ENCODE results near the gene UGGT1. TPM values are rescaled to one million over a fixed set of nuclear protein-coding genes. Genes with fewer than 3 reads are reported as not detected.
A peak's percentile ranks its signal among the peaks of the same experiment; 100 is the strongest.

Gene UGGT1
- total RNA-seq, 1 donor from 2014 or later, result 82.2 TPM

DNA sequence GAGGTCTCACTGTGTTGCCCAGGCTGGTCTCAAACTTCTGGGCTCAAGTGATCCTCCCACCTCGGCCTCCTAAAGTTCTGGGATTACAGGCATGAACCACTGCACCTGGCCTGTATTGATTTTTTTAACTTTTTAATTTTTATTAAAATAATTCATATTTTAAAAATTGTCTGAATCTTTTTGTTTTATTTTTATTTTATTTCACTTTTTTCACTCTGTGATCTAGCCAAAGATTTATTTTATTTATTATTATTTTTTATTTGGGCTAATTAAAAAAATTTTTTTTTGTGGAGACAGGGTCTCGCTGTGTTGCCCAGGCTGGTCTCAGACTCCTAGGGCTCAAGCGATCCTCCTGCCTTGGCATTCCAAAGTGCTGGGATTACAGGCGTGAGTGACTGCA is 14.1 kb downstream of the UGGT1 start:
- DNase-seq (ENCODE audit: low read depth, low spot score), result no peak

DNA sequence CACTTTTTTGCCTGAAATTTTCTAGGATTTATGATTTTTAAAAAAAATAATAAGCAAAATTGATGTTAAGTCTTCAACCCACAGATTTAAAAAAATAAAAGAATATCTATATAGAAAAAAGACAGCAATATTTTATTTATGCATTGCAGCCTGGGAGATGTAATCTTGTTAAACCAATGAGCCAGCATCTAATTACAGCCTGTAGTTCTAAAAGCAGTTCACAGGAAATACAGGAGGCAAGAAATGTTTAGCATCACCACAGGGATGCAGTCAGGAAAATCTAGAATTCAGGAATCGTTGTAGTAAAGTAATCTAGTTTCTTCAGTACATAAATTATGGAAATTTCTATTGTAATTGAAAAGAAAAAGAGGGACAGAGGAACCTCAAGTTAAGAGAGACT is 17.2 kb downstream of the UGGT1 start:
- DNase-seq (ENCODE audit: low read depth, low spot score), result no peak

DNA sequence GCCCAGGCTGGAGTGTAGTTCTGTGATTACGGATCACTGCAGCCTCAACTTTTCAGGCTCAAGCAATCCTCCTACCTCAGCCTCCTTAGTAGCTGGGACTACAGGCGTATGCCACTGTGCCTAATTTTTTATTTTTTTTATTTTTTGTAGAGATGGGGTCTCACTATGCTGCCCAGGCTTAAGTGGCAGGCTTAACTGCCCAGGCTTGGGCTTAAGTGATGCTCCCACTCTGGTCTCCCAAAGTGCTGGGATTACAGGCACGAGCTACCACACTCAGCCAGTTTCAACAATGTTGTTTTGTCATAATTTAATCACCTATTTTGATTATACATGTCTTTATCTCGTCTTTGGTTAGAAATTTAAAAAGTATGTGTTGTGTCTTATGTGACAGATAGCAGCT is 18.2 kb downstream of the UGGT1 start:
- DNase-seq (ENCODE audit: low read depth, low spot score), result no peak

DNA sequence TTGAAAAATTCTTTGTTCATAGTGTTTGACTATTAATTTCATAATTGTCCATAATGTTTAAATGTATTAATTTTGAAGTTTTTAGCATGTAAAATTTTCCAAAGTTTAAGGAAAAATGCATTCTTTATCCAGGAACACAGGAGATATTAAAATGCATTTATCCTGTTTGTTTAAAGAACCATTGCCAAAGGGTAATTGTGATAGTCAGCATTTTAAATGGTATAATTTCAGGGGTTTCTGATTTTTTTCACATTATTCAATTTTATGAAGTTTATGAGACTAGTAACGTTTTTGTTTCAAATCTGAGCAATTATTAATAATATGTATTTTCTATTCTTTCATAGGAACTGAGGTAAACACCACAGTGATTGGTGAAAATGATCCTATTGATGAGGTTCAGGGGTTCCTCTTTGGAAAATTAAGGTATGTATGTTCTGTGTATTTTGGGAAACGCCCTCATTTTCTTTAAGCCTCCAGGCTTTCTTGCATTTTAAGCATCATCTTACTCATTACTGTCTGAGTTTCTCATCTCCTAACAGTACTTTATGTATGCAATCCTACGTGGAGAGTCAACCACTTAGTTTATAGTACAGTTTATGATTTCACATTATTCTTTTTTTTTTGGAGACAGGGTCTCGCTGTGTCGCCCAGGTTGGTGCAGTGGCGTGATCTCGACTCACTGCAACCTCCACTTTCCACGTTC is 25.1 kb downstream of the UGGT1 start:
- no peak for DNase-seq (ENCODE audit: low read depth, low spot score)

DNA sequence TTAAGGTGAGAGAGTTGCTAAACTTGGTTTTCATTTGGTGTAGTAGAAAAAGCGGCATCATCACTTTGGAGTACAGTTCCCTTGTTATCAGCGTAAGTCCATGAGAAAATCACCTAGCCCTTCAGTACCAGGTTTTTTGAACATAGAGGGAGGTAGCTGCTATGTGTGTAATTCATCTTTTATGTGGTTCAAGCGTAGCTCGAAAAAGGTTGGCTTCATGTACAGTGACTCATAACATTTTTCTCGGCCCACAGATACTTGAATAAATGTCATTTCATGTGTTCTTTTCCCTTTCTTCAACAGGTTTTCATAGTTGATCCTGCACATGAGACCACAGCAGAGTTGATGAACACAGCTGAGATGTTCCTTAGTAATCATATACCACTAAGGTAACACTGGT is 43.6 kb downstream of the UGGT1 start:
- no peak for DNase-seq (ENCODE audit: low read depth, low spot score)

DNA sequence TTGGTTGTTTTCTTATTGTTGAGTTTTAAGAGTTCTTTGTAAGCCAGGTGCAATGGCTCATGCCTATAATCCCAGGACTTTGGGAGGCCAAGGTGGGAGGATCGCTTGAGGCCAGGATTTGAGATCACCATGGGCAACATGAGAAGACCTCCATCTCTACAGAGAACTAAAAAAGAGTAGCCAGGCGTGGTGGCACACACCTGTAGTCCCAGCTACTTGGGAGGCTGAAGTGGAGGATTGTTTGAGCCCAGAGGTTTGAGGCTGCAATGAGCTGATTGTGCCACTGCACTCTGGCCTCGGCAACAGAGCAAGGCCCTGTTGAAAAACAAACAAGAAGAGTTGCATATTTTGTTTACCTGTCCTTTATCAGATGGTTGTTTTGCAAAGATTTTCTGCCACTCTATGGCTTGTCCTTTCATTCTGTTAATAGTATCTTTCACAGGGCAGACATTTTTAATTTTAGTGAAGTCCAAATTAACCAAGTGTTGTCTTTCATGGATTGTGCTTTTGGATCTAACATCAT is 46.2 kb downstream of the UGGT1 start:
- no peak for DNase-seq (ENCODE audit: low read depth, low spot score)

DNA sequence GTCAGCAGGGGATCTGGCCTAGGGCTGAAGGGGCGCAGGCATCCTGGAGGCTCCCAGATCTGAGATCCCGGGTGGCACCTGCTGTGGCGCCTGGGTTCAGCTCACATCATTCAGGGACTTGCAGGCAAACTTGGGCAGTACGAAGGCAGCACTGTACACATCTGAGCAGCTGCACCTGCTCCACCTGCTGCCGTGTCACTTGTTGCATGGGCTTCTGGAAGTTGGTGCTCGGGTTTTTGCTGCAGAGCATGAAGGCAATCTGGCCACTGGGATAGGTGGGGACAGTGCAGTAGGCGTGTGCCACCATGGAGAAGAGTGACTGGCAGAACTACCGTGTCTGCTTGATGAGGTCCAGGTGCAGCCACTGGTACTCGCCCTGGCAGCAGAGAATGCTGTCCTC is 48.6 kb downstream of the UGGT1 start:
- DNase-seq (ENCODE audit: low read depth, low spot score), result no peak

DNA sequence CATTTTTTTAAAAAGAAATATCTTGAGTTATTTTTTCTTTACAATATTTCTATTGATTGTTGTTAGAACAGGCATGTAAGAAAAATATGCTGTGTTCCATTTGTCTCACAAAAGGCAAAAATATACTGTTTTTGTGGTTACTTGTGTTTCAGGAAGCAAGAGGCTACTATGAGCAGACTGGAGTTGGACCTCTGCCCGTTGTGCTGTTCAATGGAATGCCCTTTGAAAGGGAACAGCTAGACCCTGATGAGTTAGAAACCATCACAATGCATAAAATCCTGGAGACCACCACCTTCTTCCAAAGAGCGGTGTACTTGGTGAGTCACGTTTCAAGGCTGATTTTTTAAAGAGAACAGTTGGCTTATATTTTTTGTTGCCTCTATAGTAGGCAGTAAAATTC is 54.7 kb downstream of the UGGT1 start:
- DNase-seq (ENCODE audit: low read depth, low spot score), result peak; percentile 22

DNA sequence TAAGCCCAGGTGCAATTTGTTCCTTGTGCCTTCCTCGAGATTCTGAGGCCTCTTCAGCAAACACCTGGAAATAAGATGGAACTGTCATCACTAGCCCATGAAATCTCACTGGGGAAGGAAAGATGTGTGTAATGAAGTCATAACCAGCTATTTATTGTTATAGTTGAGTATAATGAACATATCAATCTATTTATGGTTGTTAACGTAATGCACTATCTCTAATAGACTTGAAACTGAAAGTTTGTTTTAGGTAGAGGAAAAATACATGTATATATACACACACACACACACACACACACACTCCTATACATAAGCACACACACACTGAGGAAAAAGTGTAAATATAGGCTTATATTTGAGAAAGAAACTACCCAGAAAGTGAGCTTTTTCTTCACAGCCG is 62.8 kb downstream of the UGGT1 start:
- no peak for DNase-seq (ENCODE audit: low read depth, low spot score)

DNA sequence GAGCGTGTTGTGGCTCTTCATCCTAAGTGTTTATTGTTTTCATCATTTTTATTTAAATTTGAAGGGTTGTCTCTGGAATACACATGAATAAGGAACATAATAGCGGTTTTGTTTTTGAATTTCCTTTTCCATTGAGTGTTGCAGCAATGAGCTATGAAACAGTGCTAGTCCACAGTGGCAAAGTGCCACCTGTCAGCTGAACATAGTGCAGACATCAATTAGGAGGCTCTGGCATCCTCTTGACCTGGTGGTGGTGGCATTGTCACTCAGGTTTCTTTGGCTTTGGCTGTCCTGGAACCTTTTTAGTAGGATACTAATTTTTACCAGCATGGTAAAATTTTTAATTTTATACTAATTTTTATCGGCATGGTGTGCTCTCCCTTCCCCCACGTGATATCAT is 63.2 kb downstream of the UGGT1 start:
- no peak for DNase-seq (ENCODE audit: low read depth, low spot score)

DNA sequence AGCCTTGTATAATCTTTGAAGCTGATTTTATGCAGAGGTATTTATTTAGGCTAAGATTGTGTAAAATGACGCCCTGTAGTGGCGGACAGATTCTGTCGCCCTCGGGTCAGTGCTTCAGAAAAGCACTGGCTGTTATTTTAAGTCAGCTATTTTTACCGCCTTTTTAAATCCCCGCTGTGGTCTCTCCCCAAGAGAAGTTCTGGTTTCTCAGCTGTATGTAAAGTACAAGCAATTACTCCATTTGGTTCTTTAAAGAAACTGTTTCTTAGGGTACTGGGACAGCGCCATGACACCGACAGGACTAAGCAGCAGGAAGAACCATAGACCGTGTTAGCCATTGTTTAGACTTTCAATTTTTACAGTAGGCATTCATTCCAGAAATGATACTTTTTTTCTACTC is 65.0 kb downstream of the UGGT1 start:
- DNase-seq (ENCODE audit: low read depth, low spot score), result no peak

DNA sequence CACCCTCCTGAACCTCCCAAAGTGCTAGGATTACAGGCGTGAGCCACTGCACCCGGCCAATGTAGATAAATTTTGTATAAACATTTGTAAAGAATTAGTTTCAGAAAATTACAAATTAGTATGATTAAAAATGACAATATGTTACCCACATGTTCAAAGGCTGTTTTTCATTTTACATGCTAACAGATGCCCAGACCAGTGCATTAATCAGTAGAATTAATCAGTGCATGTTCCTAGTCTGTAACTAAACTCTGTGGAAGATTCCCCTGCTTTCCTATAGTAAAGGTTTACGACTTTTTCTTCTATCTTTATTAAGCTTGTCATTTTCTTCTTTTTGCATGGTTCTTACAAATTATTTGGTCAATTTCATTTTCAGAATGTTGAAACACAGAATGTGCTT is 65.8 kb downstream of the UGGT1 start:
- DNase-seq (ENCODE audit: low read depth, low spot score), result no peak

DNA sequence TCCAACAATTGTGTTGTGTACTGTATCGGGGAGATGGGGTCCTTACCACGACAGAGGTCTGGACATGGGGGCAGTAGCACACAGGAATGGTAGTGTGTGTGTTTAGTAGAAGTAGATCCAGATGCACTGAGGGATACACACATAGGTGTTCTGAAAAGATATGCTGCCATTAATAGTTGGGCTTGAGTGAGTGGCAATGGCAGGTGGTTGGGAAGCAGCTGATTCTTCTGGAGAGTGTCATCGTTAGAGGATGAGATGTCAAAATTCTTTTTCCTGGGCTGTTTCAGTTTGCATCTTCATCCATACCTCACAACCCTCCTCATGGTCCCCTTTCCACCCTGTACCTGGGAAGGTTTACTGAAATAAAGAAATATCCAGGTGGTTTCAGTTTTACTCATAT is 66.6 kb downstream of the UGGT1 start:
- DNase-seq (ENCODE audit: low read depth, low spot score), result no peak

DNA sequence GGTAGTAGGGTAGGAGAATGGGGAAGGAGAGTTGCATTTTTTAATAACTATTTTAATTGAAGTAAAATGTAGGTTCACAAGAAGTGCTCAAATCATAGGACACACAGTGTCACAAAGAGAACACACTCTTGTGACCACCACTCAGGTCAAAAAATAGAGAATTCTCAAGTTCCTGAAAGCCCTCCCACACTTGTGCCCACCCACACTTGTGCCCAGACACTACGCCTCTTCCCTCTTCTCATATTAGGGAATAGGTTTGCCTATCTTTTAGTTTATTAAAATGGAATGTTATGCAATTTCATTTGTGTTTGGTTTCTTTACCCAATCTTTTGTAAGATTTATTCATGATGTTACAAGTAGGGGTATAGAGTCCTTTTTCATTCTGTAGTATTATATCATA is 67.2 kb downstream of the UGGT1 start:
- DNase-seq (ENCODE audit: low read depth, low spot score), result no peak

DNA sequence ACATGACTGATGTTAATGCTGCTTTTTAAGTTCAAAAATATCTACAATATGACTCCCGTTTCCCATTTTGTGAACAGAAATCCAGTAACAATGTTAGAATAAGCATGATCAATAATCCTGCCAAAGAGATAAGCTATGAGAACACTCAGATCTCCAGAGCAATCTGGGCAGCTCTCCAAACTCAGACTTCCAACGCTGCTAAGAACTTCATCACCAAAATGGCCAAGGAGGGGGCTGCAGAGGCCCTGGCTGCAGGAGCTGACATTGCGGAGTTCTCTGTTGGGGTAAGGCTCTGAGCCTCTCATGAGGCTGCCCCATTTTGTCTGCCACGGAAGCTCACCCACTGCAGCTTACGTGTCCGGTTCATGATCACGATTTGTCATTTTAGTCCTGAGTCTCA is 68.4 kb downstream of the UGGT1 start:
- no peak for DNase-seq (ENCODE audit: low read depth, low spot score)

DNA sequence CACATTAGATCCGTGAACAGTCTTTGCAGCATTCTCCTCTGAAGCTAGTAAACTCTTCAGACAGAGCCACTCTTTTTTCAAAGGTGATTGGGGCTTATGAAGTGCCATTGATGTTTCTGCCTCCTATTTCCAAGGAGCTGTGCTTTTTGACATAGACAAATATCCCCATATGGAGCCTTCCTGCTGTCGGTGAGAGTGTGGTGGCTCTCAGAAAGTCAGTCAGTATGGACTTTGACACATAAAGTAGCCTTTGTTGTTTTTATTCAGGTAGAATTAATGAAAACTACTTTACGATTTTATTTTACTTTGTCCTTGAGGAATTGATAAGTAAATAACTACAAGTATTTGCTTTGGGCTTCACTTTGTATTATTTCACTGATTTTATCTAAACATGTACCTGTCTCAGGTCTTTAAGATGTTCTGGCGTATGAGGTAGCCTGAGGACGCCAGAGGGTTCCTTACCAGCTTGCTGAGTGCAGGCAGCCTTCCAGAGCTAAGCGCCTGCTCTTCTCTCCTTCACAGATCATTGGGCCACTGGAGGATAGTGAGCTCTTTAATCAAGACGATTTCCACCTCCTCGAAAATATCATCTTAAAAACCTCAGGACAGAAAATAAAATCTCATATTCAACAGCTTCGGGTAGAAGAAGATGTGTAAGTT is 69.7 kb downstream of the UGGT1 start:
- no peak for DNase-seq (ENCODE audit: low read depth, low spot score)

DNA sequence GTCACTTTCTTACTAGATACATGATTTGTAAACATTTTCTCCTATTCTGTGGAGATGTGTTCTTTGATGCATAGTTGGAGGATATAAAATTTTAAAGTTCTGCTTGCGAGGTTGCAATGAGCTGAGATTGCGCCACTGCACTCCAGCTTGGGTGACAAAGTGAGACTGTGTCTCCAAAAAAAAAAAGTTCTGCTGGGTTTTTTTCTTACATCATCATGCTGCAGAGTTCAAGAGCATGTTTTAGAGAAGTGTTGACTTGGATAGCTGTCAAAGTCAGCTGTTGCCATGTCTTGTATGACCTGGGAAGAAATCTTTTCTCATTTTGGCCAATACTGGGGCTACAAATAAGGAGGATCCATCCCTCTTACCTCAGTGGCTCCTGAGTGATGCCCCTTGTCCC is 71.3 kb downstream of the UGGT1 start:
- no peak for DNase-seq (ENCODE audit: low read depth, low spot score)

DNA sequence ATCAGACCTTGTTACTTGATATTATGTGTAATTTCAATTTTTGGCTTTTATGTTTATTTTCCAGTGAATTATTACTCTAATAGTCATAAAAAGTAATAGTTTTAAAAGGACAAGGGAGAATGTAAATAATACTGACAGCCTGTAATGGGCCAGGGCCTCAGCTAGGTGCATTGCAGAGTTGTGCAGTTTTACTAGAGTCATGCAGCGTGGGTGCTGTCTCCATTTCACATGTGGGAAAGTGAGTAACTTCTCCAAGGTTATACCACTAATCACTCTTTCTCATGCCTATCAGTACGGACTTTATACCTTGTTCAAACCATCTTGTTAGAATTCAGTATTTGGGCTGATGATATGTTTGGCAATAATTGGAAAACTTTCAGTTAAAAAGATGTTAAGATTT is 73.3 kb downstream of the UGGT1 start:
- DNase-seq (ENCODE audit: low read depth, low spot score), result no peak

DNA sequence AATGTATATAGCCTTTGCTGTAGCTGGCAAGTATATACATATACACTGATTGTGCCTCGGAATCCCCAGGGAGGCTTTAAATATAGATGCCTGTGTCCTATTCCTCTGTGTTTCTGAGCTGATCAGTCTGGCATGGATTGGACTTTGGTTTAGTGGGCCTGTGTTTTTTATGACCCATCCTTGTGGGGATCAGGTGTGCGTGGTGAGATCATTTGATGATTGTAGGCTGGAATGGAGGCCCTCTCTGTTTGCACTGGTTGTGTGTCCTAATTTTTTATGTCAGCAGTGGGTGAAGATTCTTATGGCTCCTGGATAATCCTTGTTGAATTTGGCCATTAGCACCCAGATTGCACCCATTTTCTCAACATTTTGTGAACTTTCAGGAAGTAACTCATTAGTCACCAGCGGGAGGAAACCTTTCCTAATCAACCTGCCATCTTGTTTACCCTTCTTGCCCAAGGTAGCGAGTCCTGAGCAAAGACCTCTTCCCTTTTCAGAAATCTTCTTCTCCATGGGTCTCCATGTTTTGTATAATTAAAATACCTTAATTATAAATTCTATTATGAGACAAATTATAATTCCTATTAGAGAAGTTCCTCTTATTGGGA is 75.8 kb downstream of the UGGT1 start:
- DNase-seq (ENCODE audit: low read depth, low spot score), result no peak

DNA sequence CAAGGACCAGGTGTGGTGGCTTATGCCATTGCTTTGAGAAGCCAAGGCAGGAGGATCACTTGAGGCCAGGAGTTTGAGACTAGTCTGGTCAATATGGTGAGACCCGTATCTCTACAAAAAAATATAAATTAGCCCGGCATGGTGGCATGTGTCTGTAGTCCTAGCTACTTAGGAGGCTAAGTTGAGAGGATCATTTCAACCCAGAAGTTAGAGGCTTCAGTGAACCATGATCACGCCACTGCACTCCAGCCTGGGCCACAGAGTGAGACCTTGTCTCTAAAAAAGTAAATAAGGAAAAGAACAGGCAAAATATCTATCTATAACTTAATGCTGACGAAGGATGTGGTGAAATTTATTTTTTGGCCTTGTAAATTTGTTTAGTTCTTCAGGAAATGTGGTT is 78.1 kb downstream of the UGGT1 start:
- no peak for DNase-seq (ENCODE audit: low read depth, low spot score)

DNA sequence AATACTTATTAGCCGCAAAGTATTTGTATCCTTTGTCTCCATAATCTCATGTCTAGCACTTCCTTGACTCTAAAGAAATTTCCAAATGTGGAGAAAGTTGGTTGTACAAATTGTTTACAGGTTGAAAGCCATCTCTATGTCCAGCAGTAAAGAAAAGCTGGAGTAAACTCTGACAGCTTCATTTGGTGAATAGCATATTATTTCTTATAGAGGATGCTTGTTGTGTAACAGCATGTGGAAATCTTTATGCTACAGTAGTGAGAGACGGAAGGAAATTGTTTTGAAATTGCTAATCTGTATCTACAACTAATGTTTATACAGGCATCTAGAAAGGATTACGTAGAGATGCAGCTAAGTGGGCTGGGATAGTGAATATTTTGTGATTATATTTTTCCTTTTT is 78.5 kb downstream of the UGGT1 start:
- DNase-seq (ENCODE audit: low read depth, low spot score), result peak; percentile 80

DNA sequence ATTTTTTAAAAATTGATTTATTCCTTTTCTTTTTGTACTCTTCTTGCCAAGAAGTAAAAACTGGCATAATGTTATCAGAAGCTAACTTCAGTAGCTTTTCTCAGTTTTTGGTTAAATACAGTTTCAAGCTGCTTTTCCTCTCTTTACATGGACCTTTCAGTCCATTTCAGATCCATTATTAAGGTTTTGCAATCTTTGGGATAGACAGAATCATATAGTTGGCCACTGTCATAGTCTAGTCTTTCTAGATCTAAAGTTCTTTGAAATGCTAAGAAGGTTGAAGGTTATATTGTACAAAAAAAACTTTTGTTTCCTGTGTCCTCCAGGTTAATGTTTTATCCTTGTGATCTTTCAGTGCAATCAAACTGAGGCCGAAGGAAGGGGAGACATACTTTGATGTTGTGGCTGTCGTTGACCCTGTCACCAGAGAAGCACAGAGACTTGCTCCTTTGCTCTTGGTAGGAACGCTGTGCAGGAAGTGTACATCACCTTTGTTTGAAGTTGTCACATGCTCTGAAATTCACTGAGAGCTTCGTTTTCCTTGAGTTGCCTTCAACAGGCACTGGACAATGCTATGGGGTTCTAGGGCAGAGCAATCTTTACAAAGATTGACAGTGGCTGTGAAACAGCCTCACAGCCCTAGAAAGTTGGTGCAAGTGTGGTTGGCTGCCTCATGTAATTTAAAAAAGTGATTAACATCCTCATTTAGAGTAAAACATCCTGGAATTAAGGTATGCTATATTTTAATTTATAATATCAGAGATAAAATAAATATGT is 79.1 kb downstream of the UGGT1 start:
- DNase-seq (ENCODE audit: low read depth, low spot score), result no peak

Data from pulmonary artery endothelial cell (primary cell).